SW480 (cell line): ENCODE results near the gene SHISAL1.

Experiments used
- DNase-seq: peaks from one replicate; pipeline ENCODE4 v3.0.0-alpha.2; 2016; ENCODE audit warnings: low spot score

SHISAL1 gene

GRCh38 chr22:44278243-44279068 is 34.3 kb downstream of the SHISAL1 start:
- DNase-seq = no peak

GRCh38 chr22:44277386-44278135 is 35.2 kb downstream of the SHISAL1 start:
- DNase-seq = no peak

- DNase-seq = no peak
Measured at GRCh38 chr22:44276706-44277356, 35.9 kb downstream of the SHISAL1 start.

GRCh38 chr22:44276041-44276440 is 36.7 kb downstream of the SHISAL1 start:
- no peak for DNase-seq

- no peak for DNase-seq
Measured at GRCh38 chr22:44275631-44275995, 37.1 kb downstream of the SHISAL1 start.

- DNase-seq = no peak
Measured at GRCh38 chr22:44274918-44275630, 37.7 kb downstream of the SHISAL1 start.

GRCh38 chr22:44273175-44273574 is 39.6 kb downstream of the SHISAL1 start:
- no peak for DNase-seq

GRCh38 chr22:44272401-44272771 is 40.4 kb downstream of the SHISAL1 start:
- no peak for DNase-seq

- DNase-seq = no peak
Measured at GRCh38 chr22:44271732-44272400, 40.9 kb downstream of the SHISAL1 start.

- no peak for DNase-seq
Measured at GRCh38 chr22:44271010-44271500, 41.7 kb downstream of the SHISAL1 start.

GRCh38 chr22:44270556-44270880 is 42.2 kb downstream of the SHISAL1 start:
- DNase-seq = no peak

GRCh38 chr22:44269757-44270555 is 42.8 kb downstream of the SHISAL1 start:
- no peak for DNase-seq

- DNase-seq = no peak
Measured at GRCh38 chr22:44269117-44269498, 43.6 kb downstream of the SHISAL1 start.

GRCh38 chr22:44268431-44269116 is 44.2 kb downstream of the SHISAL1 start:
- DNase-seq = no peak

- no peak for DNase-seq
Measured at GRCh38 chr22:44267856-44268255, 44.9 kb downstream of the SHISAL1 start.

GRCh38 chr22:44266796-44267760 is 45.7 kb downstream of the SHISAL1 start:
- DNase-seq = no peak

GRCh38 chr22:44263547-44263946 is 49.2 kb downstream of the SHISAL1 start:
- DNase-seq = no peak

- DNase-seq = no peak
Measured at GRCh38 chr22:44261861-44262595, 50.7 kb downstream of the SHISAL1 start.
